GM21526 (cell line): Measurements from ENCODE around the gene ATIC.
A peak's percentile ranks its signal among the peaks of the same experiment; 100 is the strongest.

Source experiments
- ATAC-seq: cut with Tn5 transposase; IDR thresholded peaks from one replicate; pipeline ENCODE4 v1.9.1; 2021; ENCODE audit warnings: moderate library complexity; ENCODE audit not compliant: unreplicated experiment, low FRiP score

The ATIC gene

DNA sequence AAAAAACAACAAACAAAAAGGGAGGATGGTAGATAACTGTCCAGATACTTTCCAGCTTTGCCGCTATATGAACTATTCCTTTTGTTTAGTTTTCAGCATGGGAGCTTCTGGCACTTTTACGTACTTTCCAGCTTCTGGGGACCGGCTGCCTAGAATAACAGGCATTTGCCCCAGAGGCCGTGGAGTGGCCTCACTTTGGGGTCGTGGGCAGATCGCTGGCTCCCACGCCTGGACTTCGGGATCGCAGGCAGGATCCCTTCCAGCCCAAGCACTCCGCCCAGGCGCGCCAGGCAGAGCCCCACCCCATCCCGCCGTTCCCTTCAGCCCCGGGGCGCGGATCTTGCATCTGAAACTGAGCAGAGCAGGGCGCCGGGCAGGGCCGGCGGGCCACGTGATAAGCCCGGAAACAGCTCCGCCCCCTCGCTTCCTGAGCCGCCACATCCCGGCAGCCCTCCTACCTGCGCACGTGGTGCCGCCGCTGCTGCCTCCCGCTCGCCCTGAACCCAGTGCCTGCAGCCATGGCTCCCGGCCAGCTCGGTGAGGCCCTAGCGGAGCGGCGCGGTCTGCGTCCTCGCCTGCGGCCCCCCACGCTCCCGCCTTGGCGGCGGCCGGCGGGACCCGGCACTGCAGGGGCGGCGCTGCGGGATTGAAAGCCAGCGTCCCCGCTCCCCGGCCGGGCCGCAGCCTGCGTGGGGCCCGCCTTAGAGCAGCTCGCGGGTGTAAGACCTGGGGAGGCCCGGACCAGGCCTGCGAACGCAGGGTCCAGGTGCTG, at the start of gene ATIC:
Gene ATIC (plus strand): TSS at position 435 of the 772 bp plus-strand sequence. CDS start 84 bp downstream, at position 519.
- ATAC-seq: peak; percentile 98

DNA sequence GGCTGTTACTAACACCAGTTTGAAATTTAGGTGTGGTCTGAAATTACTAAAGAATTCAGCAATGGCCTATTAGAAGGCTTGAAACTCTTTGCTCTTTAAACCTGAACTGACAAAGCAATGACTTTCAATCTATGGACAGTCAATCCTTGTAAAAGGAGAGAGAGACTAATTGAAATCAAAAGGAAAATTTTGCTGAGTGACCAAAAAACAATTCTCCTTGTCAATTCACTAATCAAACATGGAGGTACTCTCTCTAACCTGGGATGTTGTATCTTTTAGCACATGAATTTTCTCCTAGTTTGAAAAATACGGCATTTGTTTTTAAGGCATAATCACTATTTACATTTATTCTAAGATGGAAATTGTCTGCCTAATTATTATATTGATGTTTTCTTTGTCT, 49.6 kb upstream of the ATIC start:
- ATAC-seq: no peak

DNA sequence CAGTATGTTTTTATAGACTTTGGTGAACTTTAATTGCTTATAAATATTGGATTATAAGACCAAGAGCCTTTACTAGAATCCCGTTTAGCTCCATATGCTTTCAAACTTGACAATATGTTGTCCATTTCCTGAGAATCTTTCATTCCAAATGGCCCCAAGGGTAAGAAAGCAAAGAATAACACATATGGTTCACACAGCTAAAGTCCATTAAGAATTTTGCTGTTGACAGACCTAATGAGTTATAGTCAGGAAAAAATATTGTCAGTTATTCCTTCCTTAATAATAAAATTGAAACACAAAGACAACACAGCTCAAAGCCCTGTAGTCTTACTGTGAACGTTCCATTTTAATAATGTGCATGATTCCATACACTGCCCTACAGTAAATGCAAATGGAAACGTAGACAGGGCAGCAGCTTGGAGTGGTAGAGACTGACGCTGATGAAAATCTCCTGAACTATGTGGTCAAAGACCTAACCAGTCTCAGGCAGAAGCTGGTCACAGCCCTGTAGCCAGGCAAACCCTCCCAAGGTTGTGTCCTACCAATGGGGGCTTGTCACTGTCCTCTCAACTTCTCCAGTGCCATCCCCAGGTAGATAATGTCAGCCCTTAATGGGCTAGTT, 49.0 kb upstream of the ATIC start:
- ATAC-seq: no peak

DNA sequence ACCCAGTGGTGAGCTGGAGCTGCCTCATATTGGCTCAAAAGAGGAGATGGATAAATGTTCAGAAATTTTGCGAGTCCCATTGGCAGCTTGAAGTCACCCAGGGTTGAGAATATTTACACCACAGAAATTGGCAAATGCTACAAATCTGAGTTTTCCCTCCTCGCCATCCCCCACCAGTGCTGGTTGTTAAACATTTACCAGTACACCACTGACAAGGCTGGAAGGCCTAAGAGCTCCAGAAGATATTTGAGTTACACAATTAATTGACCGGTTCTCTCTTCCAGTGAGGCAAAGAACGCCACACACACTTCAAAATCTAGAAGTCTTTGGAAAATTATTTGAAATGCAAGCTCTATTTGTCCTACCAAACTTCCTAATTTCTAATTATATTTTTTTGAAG, 47.5 kb upstream of the ATIC start:
- ATAC-seq: no peak

DNA sequence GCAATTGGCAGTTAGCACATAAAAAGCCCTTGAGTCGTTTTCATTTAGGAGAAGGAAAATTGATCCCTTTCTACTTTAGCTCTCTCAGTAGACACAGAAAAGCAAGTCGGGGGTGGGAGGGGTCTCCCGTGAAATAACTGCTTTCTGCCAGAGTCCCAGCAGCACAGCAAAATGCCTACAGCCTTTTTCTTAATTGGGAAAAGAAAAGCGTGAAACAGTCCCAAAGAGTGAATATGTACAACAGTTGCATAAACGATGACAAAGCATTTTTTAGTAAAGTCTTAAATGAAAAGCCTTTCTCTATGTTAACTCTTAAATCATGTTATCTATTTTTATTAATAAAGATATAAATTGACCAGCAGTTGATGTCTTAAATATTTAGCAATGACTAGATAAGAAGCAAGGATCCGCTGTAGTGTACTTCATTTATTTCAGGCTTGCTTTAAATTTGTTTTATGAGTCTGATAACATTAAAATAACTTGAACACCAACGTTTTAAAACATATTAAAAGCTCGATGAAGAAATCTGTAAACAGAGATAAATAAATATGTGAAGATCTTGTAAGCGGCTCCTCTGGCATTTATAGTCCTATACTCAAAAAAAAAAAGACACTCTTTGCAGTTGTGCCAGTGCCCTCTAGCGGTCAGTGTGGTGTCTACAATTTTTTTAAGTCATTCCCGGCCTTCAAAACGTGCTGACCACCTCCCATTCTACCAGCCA, 42.3 kb upstream of the ATIC start:
- no peak for ATAC-seq

DNA sequence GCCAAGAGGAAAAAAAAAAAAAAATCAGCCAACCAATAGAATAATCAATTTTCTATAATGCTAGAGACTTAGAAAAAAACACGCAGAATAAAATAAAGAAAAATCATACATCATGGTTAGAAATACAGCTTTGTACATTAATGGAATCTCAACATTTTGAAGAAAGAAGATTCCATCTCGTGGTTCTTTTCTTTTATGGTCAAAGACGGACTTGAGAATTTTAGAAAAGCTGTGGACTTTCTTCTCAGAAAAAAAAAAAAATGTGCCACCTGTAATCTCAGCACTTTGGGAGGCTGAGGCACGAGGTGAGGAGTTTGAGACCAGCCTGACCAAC, 41.8 kb upstream of the ATIC start:
- ATAC-seq: no peak

DNA sequence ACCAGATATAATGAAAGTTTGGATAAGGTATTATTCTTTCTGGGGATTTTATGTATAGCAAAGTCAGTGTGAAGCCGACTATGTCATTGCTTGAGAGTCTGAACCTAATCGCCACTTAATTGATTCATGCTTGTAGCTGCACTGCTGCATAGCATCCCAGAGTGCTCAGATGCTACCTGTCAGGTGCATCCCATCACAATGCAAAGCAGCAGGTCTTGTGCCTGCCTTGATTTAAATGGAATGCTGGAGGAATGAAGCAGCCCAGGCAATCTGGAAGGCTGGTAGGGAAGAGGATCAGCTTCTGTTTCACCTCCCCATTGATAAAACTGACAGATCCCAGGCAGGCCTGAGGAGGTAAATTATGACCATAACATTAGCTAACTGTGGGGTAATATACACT, 40.4 kb upstream of the ATIC start:
- no peak for ATAC-seq

DNA sequence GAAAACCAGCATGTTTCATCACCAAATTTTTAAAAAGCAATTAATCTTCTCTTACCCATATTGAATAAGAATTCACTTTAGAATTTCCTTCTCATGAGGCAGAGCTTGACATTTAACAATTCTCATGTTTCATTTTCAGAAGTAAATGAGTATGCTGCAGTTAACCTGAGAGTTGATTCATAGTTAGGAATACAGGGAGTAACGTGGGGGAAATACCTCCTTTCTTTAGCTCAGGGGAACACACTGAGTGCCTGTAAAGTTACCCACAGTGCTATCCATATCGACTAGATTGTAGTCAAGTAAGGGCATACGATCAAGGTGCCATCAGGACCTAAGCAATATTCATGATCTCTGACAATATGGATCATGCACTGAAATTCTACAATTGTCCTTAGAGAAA, 38.9 kb upstream of the ATIC start:
- ATAC-seq: no peak

DNA sequence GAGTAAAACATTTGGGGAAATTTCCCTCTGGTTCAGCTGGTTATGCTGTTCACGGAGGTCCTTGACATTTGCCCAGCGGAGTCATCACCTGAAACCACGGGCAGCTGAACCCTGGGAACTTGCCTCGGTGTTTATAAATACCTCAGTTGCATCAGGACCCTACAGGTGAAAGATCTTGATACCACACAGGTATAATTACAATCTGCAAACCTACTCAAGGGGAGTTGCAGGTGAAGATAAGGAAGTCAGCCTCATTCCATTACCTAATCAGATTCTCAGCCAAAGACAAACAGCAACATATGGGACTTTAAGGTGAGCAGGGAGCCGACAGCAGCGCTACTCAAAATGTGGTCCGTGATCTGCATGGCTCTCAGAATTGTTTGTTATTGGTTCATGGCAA, 37.0 kb upstream of the ATIC start:
- no peak for ATAC-seq

DNA sequence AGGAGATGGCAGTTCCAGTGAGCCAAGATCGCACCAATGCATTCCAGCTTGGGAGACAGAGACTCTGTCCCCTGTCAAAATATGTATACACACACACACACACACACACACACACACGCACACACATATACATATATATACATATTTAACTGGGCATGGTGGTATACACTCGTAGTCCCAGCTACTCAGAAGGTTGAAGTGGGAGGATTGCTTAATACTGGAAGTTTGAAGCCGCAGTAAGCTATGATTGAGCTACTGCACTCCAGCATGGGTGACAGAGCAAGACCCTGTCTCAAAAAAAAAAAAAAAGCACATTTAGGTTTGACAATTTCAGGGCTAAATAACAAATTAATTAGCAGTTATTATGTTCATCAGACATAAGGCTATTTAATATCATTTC, 36.0 kb upstream of the ATIC start:
- ATAC-seq: no peak

DNA sequence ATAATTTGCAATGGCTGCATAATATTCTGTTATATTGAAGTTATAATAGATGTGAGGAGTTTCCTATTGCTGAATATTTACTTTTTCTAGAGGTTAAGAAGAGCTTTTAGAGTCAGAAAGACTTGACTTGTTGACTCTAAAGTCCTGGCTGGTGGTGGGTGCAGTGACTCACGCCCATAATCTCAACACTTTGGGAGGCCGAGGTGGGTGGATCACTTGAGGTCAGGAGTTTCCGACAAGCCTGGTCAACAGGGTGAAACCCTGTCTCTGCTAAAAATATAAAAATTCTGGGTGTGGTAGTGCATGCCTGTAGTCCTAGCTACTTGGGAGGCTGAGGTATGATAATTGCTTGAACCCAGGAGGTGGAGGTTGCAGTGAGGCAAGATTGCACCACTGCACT, 33.9 kb upstream of the ATIC start:
- no peak for ATAC-seq

DNA sequence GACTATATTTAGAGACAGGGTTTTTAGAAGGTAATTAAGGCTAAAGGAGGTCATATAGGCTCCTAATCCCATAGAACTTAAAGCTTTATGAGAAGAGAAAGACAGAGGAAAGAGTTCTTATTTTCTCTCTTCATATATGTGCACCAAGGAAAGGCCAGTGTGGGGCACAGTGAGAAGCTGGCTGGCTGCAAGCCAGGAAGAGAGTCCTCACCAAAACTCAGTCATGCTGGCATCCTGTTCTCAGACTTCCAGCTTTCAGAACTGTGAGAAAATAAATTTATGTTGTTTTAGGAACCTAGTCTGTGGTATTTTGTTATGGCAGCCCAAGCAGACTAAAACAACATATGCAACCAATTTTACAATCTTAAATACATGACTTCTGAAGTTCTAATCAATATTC, 31.5 kb upstream of the ATIC start:
- peak; percentile 59 for ATAC-seq

DNA sequence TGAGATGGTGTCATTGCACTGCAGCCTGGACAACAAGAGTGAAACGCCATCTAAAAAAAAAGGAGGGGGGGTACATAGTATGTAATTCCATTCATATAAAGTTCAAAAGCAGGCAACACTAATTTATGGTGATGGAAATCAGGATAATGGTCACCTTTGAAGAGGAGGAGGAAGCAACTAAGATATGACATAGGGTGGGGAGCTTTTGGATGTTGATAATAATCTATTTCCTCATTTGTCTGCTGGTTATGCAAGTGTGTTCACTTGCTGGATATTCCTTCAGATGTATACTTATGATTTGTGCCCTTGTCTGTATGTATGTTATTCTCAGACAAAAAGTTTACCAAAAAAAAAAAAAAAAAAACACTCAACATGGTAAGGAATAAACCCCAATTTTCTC, 28.6 kb upstream of the ATIC start:
- no peak for ATAC-seq

DNA sequence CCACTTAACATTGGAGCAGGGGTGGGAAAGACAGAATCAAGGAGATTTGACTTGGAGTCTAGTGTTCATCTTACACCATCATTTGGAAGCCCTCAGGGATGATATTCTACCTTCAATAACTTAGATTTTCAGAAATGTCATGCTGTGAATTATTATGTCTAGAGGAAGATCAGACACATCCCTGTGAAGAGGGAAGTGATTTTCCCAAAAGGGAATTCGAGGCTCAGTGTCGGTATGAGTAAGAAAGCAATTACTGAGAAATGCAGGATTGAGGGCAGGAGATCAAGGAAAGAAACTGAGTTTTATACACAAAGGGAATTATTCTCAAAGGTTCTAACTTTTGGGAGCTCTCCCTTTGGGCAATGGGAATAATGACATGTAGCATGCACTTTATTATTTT, 25.6 kb upstream of the ATIC start:
- ATAC-seq: no peak

DNA sequence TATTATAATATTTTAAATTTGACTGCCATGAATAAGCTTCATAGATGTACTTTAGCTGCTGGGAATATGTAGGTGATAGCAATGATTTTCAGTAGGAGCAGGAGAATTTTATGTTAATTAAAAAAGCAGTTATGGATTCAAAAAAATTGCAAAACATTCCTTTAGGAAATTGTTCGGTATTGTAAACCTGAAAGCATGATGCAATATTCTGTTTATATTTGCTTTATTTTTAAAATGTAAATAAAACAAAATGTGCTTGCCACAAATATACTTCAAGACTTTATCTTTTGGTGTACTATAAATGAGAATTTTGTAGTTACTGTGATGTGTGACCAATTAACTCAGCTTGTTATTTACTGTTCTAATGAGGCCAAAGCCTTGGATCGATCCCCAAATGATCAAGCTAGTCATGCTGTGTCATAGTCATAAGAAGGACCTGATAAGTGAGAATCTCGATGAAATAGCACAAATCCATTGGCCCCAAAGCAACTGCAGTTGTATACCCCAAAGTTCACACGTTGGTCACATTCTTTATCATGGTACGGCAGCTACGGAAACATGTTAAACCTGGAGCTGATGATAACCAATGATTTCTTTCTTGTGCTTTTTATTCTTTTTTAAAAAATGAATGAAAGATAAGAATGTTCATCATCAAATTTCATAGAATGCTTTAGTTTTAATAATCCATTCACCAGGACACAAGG, 23.6 kb upstream of the ATIC start:
- no peak for ATAC-seq

DNA sequence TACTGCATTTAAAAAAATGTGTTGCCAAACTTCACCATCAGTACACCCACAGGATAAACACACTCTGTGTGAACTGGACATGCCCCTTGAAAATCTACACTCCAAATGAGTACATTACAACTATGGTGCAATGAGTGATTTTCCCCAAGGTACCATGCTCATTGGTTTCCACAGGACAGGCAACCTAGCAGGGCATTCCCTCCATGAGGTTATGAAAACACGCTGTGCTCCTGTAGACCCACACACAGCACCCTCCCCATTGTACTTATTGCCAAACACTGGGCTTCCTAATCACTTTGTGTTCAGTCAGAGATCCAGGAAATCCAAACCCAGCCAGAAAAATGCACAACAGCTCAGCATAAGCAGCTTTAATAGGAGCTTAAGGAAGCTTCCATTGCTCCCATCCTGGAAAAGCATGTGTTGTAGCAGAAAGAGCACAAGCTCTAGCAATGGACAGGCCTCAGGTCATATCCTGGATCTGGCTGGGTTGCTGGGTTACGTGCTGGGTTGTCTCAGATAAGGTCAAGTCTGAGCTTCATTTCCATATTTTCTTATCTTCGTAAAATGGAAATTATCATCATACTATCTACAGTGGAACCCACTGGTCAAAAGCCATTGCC, 20.8 kb upstream of the ATIC start:
- no peak for ATAC-seq

DNA sequence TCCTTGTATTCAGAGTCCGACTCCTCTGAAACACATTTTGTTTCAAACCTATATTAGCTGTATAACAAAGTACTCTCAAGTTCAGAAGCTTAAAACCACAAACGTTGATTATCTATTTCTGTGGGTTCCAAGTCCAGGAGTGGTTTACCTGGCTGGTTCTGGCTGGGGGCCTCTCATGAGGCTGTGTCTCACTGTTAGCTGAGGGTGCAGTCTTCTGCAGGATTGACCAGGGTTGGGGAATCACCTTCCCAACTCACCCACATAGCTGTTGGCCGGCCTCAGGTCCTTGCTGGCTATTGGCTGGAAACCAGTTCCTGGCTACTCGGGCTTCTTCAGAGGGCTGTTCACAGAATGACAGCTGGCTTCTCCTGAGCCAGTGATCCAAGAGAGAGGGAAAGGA, 18.0 kb upstream of the ATIC start:
- no peak for ATAC-seq

DNA sequence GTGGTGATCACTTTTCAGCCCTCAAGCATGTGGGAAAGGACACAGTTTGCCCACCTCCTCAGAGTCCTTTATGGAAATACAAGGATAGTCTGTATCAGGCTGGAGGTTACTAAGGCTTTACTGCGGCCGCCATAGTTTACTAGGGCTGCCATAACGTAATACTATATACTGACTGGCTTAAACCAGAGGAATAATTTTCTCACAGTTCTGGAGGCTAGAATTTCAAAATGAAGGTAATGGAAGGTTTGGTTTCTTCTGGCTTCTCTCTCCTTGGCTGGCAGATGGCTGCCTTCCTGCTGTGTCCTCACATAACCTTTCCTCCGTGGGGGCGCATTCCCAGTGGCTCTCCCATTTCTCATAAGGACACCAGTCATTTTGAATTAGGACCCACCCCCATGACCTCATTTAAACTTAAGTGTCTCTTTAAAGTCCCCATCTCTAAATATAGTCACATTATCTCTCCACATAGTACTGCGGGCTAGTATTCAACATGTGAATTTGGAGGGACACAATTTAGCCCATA, 12.5 kb upstream of the ATIC start:
- no peak for ATAC-seq

DNA sequence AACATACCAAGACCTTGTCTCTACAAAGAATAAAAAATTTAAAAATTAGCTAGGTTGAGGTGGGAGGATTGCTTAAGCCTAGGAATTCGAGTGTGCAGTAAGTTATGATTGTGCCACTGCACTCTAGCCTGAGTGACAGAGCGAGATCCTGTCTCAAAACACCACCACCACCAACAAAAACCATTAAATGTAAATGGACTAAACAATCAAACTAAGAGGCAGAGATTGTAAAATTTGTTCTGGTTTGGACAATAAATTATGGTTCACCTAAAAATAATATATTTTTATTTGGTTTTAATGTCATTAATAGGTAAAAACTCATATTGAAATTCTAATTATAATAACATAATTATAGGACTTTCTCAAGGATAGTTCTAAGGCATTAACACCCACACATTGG, 9.9 kb upstream of the ATIC start:
- no peak for ATAC-seq

DNA sequence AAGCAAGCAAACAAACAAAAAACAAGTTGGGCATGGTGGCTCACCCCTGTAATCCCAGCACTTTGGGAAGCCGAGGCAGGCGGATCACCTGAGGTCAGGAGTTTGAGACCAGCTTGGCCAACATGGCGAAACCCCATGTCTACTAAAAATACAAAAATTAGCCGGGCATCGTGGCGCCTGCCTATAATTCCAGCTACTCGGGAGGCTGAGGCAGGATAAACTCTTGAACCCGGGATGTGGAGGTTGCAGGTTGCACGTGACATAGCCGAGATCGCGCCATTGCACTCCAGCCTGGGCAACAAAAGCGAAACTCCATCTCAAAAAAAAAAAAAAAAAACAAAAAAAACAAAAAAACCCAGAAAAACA, 617 bp upstream of the ATIC start:
- peak; percentile 24 for ATAC-seq

DNA sequence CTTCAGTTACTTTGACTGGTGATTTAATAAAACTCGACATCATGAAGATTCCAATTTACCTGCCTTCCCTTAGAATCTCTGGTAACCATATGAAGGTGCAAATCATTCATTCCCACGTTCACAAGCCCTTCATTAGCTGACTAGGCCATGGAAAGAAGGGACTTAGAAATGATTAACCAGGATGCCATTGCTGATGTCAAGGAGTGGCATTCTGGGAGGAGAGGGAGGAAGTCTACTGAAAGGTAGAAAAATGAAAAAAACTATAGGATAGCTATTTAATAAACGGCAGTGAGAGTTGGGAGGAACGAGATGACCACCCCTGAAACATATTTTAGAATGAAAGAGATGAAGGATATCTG, 1.4 kb downstream of the ATIC start:
- ATAC-seq: no peak
